ENCODE results near the gene CMTM6.
A peak's percentile ranks its signal among the peaks of the same experiment; 100 is the strongest.
"Not testable (repeated sequence)": the region's sequence is repeated elsewhere in the genome, so short reads cannot be mapped to it uniquely, and the experiment has no call there.

The CMTM6 gene

DNA sequence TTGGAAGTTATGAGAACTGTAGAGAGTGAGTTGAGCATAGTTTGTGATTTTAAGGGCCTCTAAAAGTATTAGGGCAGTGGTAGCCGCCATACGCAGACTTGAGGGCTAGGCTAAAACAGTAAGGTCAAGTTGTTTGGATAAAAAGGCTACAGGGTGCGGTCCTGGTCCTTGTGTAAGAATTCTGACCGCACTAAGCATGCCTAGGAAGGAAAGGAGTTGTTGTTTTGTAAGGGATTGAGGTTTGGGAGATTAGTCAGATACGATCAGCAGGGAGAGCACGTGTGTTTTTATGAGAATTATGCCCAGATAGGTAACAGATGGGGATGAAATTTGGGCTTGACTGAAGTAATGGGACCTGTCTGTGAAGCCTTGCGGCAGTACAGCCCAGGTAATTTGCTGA, 39.2 kb downstream of the CMTM6 start:
- peak; percentile 14 for DNase-seq

DNA sequence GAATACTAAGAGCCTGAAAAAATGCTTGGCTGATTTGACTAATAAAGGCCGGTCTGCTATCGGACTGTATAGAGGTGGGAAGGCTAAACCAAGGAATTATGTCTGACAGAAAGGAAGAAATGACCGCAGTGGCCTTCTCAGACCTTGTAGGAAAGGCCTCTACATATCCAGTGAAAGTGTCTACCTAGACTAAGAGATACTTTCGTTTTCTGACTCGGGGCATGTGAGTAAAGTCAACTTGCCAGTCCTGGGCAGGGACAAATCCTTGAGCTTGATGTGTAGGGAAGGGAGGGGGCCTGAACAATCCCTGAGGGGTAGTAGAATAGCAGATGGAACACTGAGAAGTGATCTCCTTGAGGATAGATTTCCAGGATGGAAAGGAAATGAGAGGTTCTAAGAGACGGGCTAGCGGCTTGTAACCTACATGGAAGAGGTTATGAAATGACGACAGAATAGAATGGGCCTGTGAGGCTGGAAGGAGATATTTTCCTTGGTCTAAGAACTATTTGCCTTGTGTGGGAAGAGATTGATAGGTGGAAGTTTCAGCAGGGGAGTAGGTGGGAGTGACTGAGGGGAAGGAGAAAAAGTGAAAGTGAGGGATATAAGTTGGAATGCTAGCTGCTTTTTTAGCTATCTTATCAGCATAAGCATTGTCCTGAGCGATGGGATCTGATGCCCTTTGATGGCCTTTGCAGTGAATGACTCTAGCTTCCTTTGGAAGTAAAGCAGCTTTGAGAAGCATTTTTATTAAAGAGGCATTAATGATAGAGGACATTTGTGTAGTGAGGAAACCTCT, 40.3 kb downstream of the CMTM6 start:
- not testable (repeated sequence) for DNase-seq

DNA sequence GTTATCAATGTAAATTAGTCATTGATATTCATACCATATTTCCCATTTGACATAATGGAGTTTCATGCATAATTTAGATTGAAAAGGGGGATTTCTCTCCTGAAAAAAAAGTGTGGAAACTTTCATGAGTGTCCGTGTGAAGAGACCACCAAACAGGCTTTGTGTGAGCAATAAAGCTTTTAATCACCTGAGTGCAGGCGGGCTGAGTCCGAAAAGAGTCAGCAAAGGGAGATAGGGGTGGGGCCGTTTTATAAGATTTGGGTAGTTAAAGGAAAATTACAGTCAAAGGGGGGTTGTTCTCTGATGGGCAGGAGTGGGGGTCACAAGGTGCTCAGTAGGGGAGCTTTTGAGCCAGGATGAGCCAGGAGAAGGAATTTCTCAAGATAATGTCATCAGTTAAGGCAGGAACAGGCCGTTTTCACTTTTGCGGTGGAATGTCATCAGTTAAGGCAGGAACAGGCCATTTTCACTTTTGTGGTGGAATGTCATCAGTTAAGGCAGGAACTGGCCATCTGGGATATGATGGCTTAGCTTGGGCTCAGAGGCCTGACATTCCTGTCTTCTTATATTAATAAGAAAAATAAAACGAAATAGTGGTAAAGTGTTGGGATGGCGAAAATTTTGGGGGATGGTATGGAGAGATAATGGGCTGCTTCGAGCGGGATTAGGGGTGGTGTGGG, 41.7 kb downstream of the CMTM6 start:
- not testable (repeated sequence) for DNase-seq

DNA sequence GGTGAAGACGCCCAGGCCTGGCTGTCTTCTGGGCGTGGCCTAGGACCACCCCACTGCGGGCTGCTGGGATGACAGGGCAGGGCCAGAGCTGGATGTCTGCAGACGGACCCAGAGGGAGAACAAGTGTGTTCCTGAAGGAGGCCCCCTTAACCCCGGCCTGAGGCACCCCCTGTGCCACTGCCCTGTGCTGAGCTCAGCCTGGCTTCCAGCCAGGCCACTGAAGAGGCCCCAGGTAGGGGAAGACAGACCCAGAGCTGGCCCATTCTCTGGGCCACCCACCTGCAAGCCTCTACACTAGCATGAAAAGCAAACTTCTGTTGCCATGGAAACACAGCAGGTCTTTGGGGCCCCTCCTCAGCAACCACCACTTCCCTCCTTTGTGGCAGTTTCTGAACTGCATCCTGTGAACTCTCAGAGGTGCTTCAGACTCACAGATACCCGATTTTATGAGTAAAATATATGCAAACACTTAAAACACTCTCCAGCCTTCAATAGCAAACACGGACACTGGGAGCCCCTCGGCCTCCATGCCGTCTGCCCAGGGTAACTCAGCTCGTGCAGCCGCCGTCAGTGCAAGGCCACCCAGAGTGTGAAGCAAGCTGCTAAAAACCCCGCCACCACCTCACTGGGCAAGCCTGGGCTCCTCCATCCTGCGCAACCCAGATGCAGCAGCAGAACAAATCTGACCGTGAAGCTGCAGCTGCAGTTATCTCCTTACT, 42.5 kb downstream of the CMTM6 start:
- peak; percentile 44 for DNase-seq

DNA sequence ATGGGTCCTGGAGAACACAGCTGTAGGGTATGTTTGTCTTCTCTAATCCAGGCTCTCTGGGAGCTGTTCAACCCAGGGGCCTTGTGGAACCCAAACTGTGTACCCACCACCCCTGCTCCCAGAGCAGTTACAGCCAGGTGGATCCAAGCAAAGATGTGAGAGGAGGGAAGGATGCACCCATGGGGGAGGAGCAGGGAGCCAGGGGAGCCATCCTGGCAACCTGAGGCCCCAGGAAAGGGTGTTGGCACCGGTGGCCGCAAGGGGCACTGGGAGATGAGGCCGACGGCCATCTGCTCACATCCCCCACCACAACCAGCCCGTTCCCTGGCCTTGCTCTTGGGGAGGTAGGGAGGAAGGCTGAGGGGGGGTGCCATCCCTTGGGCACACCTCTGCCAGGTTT, 43.2 kb downstream of the CMTM6 start:
- DNase-seq = no peak

DNA sequence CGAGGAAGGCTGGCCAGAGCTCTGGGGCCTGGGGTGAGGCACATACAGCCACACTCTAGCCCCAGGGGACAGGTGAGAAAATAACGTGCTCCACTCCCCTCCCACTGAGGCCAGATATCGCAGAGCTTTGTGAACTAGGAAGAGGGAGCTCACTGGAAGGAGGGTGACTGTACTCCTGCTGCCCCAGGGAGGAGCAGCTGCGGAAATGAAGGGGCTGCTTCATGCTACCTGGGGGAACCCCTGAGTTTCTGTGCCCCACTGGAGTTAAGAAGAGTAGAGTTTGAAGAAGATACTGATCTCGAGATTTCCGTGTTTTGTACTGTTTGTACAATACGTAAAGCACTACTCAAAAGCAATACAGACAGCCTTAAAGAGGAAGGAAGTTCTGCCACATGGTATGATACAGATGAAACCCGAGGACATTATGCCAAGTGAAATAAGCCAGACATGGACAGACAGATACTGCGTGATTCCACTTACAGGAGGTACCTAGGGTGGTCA, 44.6 kb downstream of the CMTM6 start:
- no peak for DNase-seq

DNA sequence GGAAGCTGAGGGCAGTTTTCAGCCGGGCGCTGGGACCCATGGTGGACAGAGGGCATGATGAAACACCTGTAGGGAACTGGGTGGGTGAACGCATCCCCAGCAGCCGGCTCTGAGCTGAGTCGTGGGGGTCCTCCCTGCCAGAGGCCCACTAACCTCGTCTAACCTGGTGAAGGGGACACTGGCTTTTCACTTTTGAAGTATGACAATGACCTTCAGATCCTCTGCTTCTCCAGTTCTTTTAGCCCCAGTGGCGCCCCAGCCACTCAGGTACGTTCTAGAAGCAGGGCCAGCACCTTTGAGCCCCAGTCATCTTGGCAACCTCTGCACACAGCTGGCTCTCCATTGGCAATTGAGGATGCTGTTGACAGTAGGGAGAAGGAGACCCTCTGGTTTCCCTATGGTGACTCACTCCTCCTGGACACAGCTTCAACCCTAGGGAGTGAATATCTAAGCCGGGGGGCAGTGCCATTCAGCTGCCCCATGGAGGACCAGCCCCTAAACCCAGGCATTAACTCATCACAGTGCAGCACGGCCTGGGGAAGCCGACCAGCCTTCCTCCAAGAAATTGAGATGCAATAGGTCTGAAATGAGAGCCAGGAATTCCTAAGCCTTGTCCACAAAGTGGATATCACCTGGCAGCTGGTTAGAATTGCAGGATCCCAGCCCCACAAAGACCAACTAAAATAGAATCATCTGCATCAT, 46.1 kb downstream of the CMTM6 start:
- no peak for DNase-seq

DNA sequence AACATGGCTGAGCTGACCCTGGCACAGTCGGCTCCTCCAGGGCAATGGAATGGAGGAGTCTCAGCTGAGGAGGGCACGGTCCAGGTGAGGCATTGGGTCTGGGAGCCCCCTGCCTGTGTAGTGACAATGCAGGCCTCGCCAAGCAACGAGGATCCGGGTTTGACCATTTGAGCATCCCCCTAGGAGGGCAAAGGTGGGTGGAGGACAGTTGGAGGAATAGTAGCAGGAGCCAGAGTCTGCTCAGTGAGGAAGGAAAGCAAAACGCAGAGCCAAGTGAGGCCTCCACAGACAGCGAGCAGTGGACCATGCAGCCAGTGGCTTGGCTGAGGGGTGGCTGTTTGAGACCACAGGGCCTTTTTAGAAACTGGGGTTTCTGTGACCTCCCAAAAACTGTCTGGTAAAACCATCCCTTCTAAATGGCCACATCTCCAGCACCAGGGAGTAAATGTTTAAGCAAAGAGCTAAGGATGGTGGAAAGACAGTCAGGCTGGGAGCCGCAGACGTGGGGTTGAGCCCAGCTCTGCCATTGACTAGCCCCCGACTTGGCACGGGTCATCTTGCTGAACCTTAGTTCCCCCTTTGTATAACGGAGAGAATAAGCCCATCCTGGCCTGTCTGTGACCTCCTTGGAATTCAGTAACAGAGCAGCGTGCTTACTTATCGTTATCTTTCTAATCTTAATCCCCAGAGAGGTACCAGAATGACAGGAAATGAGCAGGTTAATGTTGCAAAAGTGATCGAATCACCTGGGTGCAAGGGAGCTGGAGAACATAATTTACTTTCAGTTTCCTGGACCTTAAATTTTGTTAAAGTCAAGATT, 46.8 kb downstream of the CMTM6 start:
- no peak for DNase-seq

DNA sequence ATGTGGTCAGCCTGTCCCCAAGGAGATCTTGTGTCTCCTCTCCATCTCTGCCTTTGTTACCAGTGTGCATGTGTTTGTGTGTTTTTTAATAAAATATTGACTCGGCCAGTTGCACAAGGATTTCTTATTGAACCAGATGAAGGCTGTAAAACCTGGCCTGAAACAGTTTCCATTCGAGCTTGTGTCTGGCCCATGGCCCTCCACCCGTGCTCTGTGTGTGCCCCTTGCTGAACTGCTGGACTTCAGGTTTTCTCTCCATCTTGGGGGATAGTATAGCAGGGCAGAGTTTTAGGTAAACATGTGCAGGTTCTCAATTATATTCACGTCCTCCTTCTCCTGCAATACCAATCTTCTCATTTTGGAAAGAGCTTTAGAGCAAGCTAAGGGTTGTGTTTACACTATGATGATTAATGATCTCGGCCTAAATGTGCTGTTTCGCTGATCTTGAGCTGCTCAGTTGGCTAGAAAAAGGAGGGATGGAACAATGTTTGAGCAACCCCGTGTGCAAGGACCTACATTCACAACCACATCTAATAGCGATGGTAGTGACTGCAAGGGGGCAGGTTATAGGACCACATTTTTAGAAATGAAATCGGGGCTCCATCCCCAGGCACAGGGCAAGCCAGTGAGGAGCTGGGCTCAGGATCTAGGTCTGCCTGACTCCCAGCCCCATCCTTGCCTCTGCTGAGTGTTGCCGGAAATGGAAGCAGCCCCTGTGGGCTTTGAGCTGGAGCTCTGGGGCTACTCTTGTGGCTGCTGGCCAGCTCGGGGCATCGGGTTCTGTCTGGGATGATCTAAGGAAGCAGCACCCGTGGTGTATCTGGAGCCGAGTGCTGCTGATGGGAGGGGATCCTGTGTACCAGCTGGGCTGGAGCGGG, 47.7 kb downstream of the CMTM6 start:
- no peak for DNase-seq

DNA sequence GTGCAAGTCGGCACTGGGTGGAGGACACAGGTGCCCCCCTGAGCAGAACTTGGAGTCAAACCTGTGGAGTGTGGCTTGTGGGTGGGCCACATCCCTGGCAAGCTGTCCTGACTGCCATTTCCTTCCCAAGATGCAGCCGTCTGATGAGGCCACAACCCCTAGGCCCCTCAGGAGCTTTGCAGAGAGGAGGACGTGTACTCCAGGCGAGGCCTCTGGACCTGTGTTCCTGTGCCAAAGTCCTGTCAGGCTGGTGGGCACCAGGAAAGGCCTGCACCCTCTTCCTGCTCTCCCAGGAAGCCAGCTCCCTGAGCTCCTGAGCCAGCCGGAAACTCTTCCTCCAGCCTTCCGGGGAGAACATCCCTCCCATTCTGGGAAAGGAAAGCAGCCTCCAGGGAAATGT, 48.5 kb downstream of the CMTM6 start:
- no peak for DNase-seq

DNA sequence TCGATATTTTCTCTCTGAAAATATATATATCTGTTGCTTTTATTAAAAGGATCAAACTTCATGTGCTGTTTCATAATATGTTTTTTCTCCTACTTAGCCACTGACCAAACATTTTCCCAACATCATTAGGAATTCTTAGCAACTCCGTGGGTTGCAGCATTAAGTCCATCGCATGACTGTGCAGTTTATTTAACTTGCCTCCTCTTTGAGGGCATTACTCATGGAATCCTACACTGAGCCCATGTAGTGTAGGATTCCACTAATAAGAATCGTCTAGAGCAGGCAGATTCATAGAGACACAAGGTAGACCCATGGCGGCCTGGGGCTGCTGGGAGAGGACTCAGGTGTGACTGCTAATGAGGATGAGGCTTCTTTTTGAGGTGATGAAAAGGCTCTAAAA, 49.3 kb downstream of the CMTM6 start:
- no peak for DNase-seq

DNA sequence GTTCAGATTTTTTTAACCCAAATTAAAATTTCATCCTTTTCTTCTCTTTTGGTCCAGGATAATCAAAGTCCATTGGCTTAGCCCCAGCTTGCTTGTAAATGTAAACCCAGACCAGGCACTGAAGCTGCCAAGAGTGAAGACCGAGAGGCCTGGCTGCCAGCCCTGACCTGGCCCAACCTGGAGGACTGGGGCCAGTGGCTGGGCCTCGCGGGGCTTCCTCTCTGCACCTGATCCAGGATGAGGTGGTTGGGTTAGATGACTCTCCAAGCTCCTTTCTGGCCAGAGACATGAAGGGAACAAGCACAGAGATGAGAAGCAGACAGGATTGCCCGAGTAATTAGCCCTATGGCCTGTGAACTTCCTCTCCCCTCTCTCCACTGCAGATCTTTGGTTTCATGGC, 50.6 kb downstream of the CMTM6 start:
- no peak for DNase-seq

DNA sequence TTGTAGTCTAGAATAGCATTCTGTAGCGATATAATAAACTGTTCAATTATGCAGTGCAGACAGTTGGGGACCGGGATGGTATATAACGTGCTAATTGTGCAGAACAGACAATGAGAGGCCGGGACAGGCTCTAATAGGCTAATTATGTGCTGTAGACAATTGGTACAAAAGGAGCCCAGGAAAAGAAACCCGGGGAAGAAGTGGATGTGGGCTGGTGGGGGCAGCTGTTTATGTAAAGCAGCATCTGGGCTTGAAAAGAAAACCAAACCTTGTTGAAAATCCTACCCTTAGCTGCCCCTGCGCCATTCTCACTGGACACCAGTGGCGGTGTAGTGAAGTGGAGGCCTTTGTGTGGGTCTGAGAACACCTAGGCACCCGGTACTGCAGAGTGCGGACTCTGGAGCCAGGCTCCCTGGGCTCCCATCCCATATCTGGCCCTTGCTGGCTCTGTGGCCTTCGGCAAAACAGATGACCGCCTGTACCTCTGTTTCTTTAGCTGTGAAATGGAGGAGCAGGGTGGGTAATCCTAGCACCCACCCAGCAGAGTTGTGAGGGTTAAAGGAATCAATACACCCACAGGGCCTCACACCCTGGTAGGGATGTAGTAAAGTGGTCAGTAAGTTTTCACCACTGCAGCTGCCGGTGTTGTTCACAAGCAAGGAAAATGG, 51.5 kb downstream of the CMTM6 start:
- DNase-seq = no peak

DNA sequence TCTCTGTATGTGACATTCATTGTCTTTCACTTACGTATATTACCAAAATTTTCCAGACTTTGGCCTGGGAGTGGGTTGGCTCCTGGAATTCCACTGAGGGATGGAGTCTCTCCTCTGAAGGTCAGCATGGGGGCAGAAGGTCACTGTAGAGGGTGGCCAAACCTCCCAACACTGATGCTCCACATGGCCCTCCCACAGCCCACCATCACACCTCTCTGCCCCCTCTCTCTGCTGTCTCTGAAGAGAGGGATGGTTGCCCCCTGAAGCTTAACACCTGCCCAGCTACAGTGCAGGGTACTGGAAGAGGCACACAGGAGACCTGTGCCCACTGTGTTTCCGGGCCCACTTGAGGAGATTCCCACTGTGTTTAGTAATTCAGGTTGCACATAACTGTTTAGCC, 52.2 kb downstream of the CMTM6 start:
- no peak for DNase-seq

DNA sequence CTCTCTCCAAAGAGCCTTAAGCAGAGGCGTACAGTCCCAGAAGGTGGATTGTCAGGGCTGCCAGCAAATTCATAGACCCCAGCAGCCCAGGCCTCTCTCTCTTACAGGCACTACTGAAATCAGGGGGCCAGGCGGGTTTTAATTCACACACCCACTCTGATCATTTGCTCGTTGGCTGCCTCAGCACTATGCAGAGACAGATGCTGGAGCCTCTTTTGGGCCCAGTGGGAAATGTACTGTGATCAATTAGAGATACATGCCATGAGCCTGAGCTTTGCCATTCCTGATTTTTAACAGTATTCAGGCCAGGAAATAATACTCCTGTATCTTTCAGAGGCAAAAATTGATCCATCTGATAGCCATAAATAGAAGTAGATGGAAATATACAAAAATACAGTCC, 53.0 kb downstream of the CMTM6 start:
- DNase-seq = no peak

DNA sequence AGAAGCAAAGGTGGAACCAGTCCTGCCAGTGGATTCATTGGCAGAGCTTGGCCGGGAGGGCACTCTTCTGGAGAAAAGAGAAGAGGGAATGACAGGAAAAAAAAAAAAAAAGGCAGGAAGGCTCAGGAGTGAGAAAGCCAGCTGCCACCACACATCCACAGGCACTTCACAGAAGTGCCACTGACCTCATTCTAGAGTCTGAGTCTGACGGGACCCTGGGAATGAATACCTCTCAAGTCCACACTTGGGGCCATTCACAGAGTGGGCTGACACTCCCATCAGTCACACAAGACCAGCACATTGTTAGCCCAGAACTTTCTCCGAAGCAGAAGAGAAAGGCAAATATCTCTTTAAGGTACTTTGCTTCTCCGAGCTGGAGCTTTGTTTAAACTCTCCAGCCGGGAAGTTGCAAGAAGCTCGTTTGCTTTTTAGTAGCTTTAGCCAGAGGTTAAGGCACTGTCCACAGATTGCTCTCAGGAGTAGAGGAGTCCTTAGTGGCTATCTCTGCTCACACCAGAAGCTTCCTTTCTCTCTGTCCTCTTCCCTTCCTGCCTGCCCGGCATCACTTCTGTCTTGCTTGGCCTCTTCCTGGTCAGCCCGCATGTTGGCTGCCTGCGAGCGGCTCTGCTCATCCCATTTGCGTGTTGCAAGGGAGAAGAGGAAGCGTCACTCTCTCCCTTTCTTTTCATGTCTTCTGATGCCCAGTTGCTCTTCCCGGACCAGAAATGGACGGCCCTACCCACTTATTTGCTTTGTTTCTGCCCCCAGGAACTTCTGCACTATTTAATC, 53.8 kb downstream of the CMTM6 start:
- no peak for DNase-seq

DNA sequence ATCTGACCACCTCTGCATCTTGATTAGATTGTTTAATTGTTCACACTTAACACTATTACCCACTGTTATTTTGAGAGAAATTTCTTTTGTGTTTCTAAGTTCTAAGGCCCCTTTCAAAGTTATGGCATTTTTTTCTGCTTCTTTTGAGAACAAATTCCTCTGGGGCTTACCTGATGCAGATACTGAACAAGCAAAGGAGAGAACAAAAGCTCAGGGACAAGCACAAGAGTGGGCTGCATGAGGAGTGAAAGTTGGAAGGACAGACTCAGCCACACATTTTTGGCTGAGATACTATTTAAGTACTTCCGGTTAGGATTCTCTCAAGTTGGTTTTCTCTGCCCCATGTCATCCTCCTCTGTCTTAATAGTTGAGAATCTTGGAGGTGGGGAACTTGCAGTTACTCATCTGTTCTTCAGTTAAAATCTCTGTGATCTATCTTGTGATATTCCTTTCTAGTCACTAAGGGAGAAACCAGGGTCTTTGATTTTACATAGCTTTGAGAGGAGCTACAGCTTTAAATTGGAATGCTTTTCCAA, 54.7 kb downstream of the CMTM6 start:
- no peak for DNase-seq

DNA sequence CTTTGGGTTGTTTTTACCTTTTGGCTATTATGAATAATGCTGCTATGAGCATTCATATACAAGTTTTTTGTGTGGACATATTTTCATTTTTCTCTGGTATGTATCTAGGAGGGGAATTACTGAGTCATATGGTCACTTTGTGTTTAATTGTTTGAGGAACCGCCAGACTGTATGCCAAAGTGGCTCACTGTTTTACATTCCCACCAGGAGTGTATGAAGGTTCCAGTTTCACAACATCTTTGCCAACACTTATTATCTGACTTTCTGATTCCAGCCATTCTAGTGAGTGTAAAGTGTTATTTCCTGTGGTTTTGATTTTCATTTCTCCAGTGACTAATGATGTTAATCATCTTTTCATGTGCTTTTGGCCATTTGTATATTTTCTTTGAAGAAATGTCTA, 59.2 kb downstream of the CMTM6 start:
- DNase-seq = no peak

DNA sequence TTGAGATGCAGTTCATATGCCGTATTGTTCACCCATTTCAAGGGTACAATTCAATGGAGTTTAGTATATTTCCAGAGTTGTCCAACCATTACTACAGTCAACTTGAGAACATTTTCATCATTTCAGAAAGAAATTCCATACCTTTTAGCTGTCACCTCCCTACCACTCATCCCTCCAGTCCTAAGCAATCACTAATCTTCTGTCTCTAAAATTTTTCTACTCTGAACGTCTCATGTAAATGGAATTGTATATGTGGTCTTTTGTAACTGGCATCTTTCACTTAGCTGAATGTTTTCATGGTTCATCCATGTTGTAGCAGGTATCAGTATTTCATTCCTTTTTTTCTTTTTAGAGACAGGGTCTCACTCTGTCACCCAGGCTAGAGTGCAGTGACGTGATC, 59.9 kb downstream of the CMTM6 start:
- no peak for DNase-seq

Data from NCI-H524 treated with DMSO at 0.1 percent for 48 hours (cell line).